ENCODE data around the gene HPCAL1.

GRCh38 chr2:10389573-10389972 lies 86.9 kb downstream of the HPCAL1 start:
- no peak for TF ChIP-seq CTCF (IDR thresholded peaks at IDR 0.05; ENCODE audit: insufficient read depth, low read length, poor library complexity, severe bottlenecking)
- TF ChIP-seq EZH2phosphoT487 (conservative IDR thresholded peaks at IDR 0.05; ENCODE audit: low read length) = no peak

All from SU-DHL-6 (cell line).